Ascending aorta (tissue), 2 donors: ENCODE measurements around the gene B3GNT2. TPM values are rescaled to one million over a fixed set of nuclear protein-coding genes. Genes with fewer than 3 reads are reported as not detected.

ENCODE experiments used
- DNase-seq, 2 donors: peaks; one replicate each; pipeline ENCODE4 v3.0.0-alpha.2; 2019; ENCODE audit warnings: low spot score in 2 of 2
- H3K27ac ChIP-seq, 2 donors: fragments of 200-600 bp; sonication (generic); one replicate each; pipeline ENCODE4 v1.5.1; 2016 to 2017; ENCODE audit warnings: mild to moderate bottlenecking in 1 of 2
- H3K27me3 ChIP-seq: fragments of 200-600 bp; sonication (generic); one replicate; pipeline ENCODE4 v1.5.1; 2017
- H3K36me3 ChIP-seq, 2 donors: fragments of 200-600 bp; sonication (generic); one replicate each; pipeline ENCODE4 v1.5.1; 2016
- H3K4me1 ChIP-seq, 2 donors: fragments of 200-600 bp; sonication (generic); one replicate each; pipeline ENCODE4 v1.5.1; 2016 to 2017; ENCODE audit warnings: mild to moderate bottlenecking in 1 of 2
- H3K4me3 ChIP-seq, 2 donors: fragments of 200-600 bp; sonication (generic); one replicate each; pipeline ENCODE4 v1.5.1; 2016 to 2017; ENCODE audit warnings: mild to moderate bottlenecking in 1 of 2
- H3K9me3 ChIP-seq, 2 donors: fragments of 200-600 bp; sonication (generic); one replicate each; pipeline ENCODE4 v1.5.1; 2016
- CTCF ChIP-seq, 3 experiments: fragments of 200-600 bp in 2 of 3; fragments of 450-650 bp in 1 of 3; sonication (generic) in 2 of 3; IDR thresholded peaks; one replicate each; pipeline ENCODE4 v1.5.1; 2016 to 2019; ENCODE audit warnings: antibody characterized with exemption in 3 of 3, mild to moderate bottlenecking in 1 of 3, moderate library complexity in 1 of 3
- intact Hi-C: fragments of 100-400 bp; cut with DNase I; formaldehyde crosslinking; loops from one replicate; pipeline ENCODE4 v1.15.1; 2023
- total RNA-seq: library from RNA; depleted of rRNA; stranded (reverse); fragments of >200 nt; gene quantifications from one replicate; pipeline ENCODE4 v1.1.0, GENCODE V29; 2016

Gene B3GNT2
- total RNA-seq, 1 donor from 2014 or later: 15.2 TPM

GRCh38 chr2:62180975-62181374, 14.9 kb upstream of the B3GNT2 start:
- no peaks in the 10 kb centered on the region for H3K27me3 ChIP-seq
- H3K9me3 ChIP-seq: no peaks in the 10 kb centered on the region
- peaks cover 0 to 12% of the 10 kb centered on the region in 2 donors for H3K4me1 ChIP-seq
- H3K4me3 ChIP-seq: no peak overlapping the region
- no peak for DNase-seq
- intact Hi-C loops: no loop called here
- H3K36me3 ChIP-seq: no peaks in the 10 kb centered on the region
- H3K27ac ChIP-seq: no peak overlapping the region
- TF ChIP-seq CTCF (IDR thresholded peaks at IDR 0.05): no peak

GRCh38 chr2:62181843-62182242, 14.1 kb upstream of the B3GNT2 start:
- Histone ChIP-seq H3K9me3 (no peaks in the 10 kb centered on the region), H3K27me3 (no peaks in the 10 kb centered on the region), H3K36me3 (no peaks in the 10 kb centered on the region), H3K27ac (no peak overlapping the region), H3K4me1 (peaks cover 0 to 12% of the 10 kb centered on the region in 2 donors), H3K4me3 (no peak overlapping the region)
- intact Hi-C loops: no loop called here
- no peak for TF ChIP-seq CTCF (IDR thresholded peaks at IDR 0.05)
- no peak for DNase-seq

- H3K4me3 ChIP-seq: no peak overlapping the region
- intact Hi-C loops: no loop called here
- DNase-seq: no peak
- no peaks in the 10 kb centered on the region for H3K27me3 ChIP-seq
- no peak for TF ChIP-seq CTCF (IDR thresholded peaks at IDR 0.05)
- H3K36me3 ChIP-seq: no peaks in the 10 kb centered on the region
- no peaks in the 10 kb centered on the region for H3K4me1 ChIP-seq
- no peaks in the 10 kb centered on the region for H3K9me3 ChIP-seq
- H3K27ac ChIP-seq: no peak overlapping the region
These were observed 11.2 kb upstream of the B3GNT2 start for GRCh38 chr2:62184512-62185230.

- Histone ChIP-seq H3K4me1 (no peaks in the 10 kb centered on the region), H3K9me3 (no peaks in the 10 kb centered on the region), H3K4me3 (no peak overlapping the region), H3K36me3 (no peaks in the 10 kb centered on the region), H3K27ac (no peak overlapping the region), H3K27me3 (no peaks in the 10 kb centered on the region)
- intact Hi-C loops: no loop called here
- no peak for DNase-seq
- no peak for TF ChIP-seq CTCF (IDR thresholded peaks at IDR 0.05)
These were observed 10.3 kb upstream of the B3GNT2 start for GRCh38 chr2:62185475-62186155.

GRCh38 chr2:62186156-62186905, 9.6 kb upstream of the B3GNT2 start:
- Histone ChIP-seq H3K27ac (no peak overlapping the region), H3K4me3 (no peak overlapping the region), H3K36me3 (no peaks in the 10 kb centered on the region), H3K27me3 (no peaks in the 10 kb centered on the region), H3K4me1 (no peaks in the 10 kb centered on the region), H3K9me3 (no peaks in the 10 kb centered on the region)
- no peak for TF ChIP-seq CTCF (IDR thresholded peaks at IDR 0.05)
- intact Hi-C loops: no loop called here
- DNase-seq: no peak
